GM12878 (cell line): ENCODE data around the gene PUS7. TPM values are rescaled to one million over a fixed set of nuclear protein-coding genes. Genes with fewer than 3 reads are reported as not detected.

Experiments
- ATAC-seq: fragments of 200-7000 bp; cut with Tn5 transposase; 3 replicates; pipeline ENCODE4 v1.9.1; 2020; ENCODE audit warnings: mild to moderate bottlenecking, moderate library complexity
- BruUV-seq: library from RNA; stranded (reverse); fragments of 400-500 nt; replicated peaks from 2 replicates; lab custom pipeline; 2021; lab: Mats Ljungman, UMichigan
- CTCF ChIA-PET: fragments of 300-600 bp; sonication (Branson Sonifier 250); formaldehyde crosslinking; extraction: SDS; loops from one replicate; lab custom pipeline; 2021; ENCODE audit warnings: inconsistent platforms; lab: Yijun Ruan, JAX
- POLR2A ChIA-PET: fragments of 350-600 bp; formaldehyde crosslinking; extraction: SDS; loops from one replicate; lab custom pipeline; 2021; ENCODE audit warnings: inconsistent platforms; lab: Charles Lee
- RAD21 ChIA-PET: fragments of 300-600 bp; sonication (Branson Sonifier 250); formaldehyde crosslinking; loops from one replicate; lab custom pipeline; 2023; ENCODE audit warnings: antibody characterized with exemption; ENCODE audit not compliant: unreplicated experiment; lab: Charles Lee
- SMC1A ChIA-PET: fragments of 300-600 bp; sonication (Branson Sonifier 250); formaldehyde crosslinking; loops from one replicate; lab custom pipeline; 2023; ENCODE audit not compliant: unreplicated experiment, uncharacterized antibody; lab: Charles Lee
- DNase-seq: peaks from one replicate; pipeline ENCODE4 v3.0.0-alpha.2; 2011; ENCODE audit warnings: low read depth, low spot score
- FAIRE-seq: peaks from 3 replicates; lab custom pipeline; 2011; peaks lifted over from hg19 to GRCh38; lab: Jason Lieb, UNC
- H2AFZ ChIP-seq: 2 replicates; pipeline ENCODE4 v1.6.0; 2011; ENCODE audit warnings: low read depth, low read length, control low read depth; ENCODE audit not compliant: control insufficient read depth
- H3K27ac ChIP-seq: 2 replicates; pipeline ENCODE4 v1.5.1; 2011; ENCODE audit warnings: control low read depth; ENCODE audit not compliant: control insufficient read depth, insufficient read depth
- H3K27me3 ChIP-seq, 2 experiments: replicated peaks in 1 of 2; 2 replicates each; pipeline versions ENCODE4 v1.6.0 to v1.6.1; 2011; ENCODE audit warnings: low read length in 1 of 2; ENCODE audit not compliant: control insufficient read depth in 2 of 2, insufficient read depth in 2 of 2
- H3K36me3 ChIP-seq, 2 experiments: 2 replicates each; pipeline ENCODE4 v1.5.1; 2011; ENCODE audit warnings: low read length in 1 of 2; ENCODE audit not compliant: control insufficient read depth in 2 of 2, insufficient read depth in 2 of 2
- H3K4me1 ChIP-seq: 2 replicates; pipeline ENCODE4 v1.6.1; 2011; ENCODE audit warnings: mild to moderate bottlenecking, low read length, moderate library complexity, mixed read lengths; ENCODE audit not compliant: control insufficient read depth, insufficient read depth
- H3K4me2 ChIP-seq: 2 replicates; pipeline ENCODE4 v1.6.0; 2011; ENCODE audit warnings: control low read depth; ENCODE audit not compliant: control insufficient read depth, insufficient read depth
- H3K4me3 ChIP-seq: fragments of 200-600 bp; sonication (generic); 2 replicates; pipeline ENCODE4 v1.5.1; 2016
- H3K79me2 ChIP-seq: 2 replicates; pipeline ENCODE4 v1.6.0; 2011; ENCODE audit warnings: low read length; ENCODE audit not compliant: control insufficient read depth, insufficient read depth
- H3K9ac ChIP-seq: 2 replicates; pipeline ENCODE4 v1.8.0; 2011; ENCODE audit warnings: low read length, control low read depth, mixed read lengths; ENCODE audit not compliant: control insufficient read depth, insufficient read depth
- H3K9me3 ChIP-seq: replicated peaks from 3 replicates; pipeline ENCODE4 v1.5.1; 2011; ENCODE audit warnings: mild to moderate bottlenecking, low read length; ENCODE audit not compliant: control insufficient read depth, insufficient read depth
- H4K20me1 ChIP-seq: 2 replicates; pipeline ENCODE4 v1.6.0; 2011; ENCODE audit not compliant: control insufficient read depth, insufficient read depth
- BRCA1 ChIP-seq: IDR thresholded peaks from 2 replicates; pipeline ENCODE4 v1.6.1; 2011; ENCODE audit warnings: low read depth, low read length, improper control_type of control experiment
- CBX3 ChIP-seq: fragments of 200-600 bp; sonication (generic); IDR thresholded peaks from 2 replicates; pipeline ENCODE4 v1.6.1; 2016; ENCODE audit warnings: low read depth, borderline replicate concordance
- CEBPB ChIP-seq, 2 experiments: fragments of 150-350 bp in 1 of 2; IDR thresholded peaks; 2 replicates each; pipeline ENCODE4 v1.6.1; 2012 to 2014; ENCODE audit warnings: low read depth in 2 of 2, low read length in 2 of 2, borderline replicate concordance in 1 of 2, inconsistent platforms in 1 of 2
- CREB1 ChIP-seq: IDR thresholded peaks from 2 replicates; pipeline ENCODE4 v1.6.1; 2012; ENCODE audit warnings: low read depth, mild to moderate bottlenecking, inconsistent platforms
- IKZF1 ChIP-seq: fragments of 450-650 bp; conservative IDR thresholded peaks from 2 replicates; pipeline ENCODE4 v1.6.1; 2017; ENCODE audit warnings: antibody characterized with exemption, mild to moderate bottlenecking
- IKZF2 ChIP-seq, 2 experiments: fragments of 450-650 bp; IDR thresholded peaks; 2 replicates each; pipeline ENCODE4 v1.6.1; 2017; ENCODE audit warnings: mild to moderate bottlenecking in 2 of 2, moderate library complexity in 2 of 2
- JUND ChIP-seq: IDR thresholded peaks from 2 replicates; pipeline ENCODE4 v1.6.1; 2012; ENCODE audit warnings: low read depth, mild to moderate bottlenecking, low read length, improper control_type of control experiment, moderate library complexity
- KLF5 ChIP-seq: fragments of 450-650 bp; IDR thresholded peaks from 2 replicates; pipeline ENCODE4 v1.6.1; 2014; ENCODE audit warnings: mild to moderate bottlenecking; ENCODE audit not compliant: partially characterized antibody
- LARP7 ChIP-seq: fragments of 450-650 bp; IDR thresholded peaks from 2 replicates; pipeline ENCODE4 v1.6.1; 2017; ENCODE audit warnings: mild to moderate bottlenecking
- MTA2 ChIP-seq: fragments of 450-650 bp; IDR thresholded peaks from 2 replicates; pipeline ENCODE4 v1.6.1; 2016; ENCODE audit warnings: low read depth, mild to moderate bottlenecking, moderate library complexity
- NBN ChIP-seq: fragments of 450-650 bp; IDR thresholded peaks from 2 replicates; pipeline ENCODE4 v1.6.1; 2016
- POLR2AphosphoS2 ChIP-seq: IDR thresholded peaks from 2 replicates; pipeline ENCODE4 v1.6.1; 2011; ENCODE audit warnings: low read depth, mild to moderate bottlenecking, low read length, improper control_type of control experiment, moderate library complexity
- RAD21 ChIP-seq: IDR thresholded peaks from 2 replicates; pipeline ENCODE4 v1.6.1; 2011; ENCODE audit warnings: mild to moderate bottlenecking, low read depth, low read length, moderate library complexity; ENCODE audit not compliant: insufficient read depth
- RB1 ChIP-seq: fragments of 450-650 bp; formaldehyde crosslinking; IDR thresholded peaks from 2 replicates; pipeline ENCODE4 v1.6.1; 2017; ENCODE audit warnings: mild to moderate bottlenecking, borderline replicate concordance
- RCOR1 ChIP-seq: conservative IDR thresholded peaks from 2 replicates; pipeline ENCODE4 v1.6.1; 2012; ENCODE audit warnings: low read depth, low read length, improper control_type of control experiment
- RELA ChIP-seq: fragments of 450-650 bp; IDR thresholded peaks from 2 replicates; pipeline ENCODE4 v1.8.0; 2014; ENCODE audit warnings: borderline replicate concordance; ENCODE audit not compliant: partially characterized antibody
- SMC3 ChIP-seq: IDR thresholded peaks from 2 replicates; pipeline ENCODE4 v1.6.1; 2011; ENCODE audit warnings: low read length, improper control_type of control experiment, borderline replicate concordance
- SREBF1 ChIP-seq: IDR thresholded peaks from 2 replicates; pipeline ENCODE4 v1.6.1; 2012; ENCODE audit warnings: mild to moderate bottlenecking, low read length
- ZNF24 ChIP-seq: fragments of 450-650 bp; IDR thresholded peaks from 2 replicates; pipeline ENCODE4 v1.6.1; 2017; ENCODE audit warnings: antibody characterized with exemption, mild to moderate bottlenecking
- WGBS: methylation state at CpG from one replicate; pipeline ENCODE4 v1.1.6; 2016; ENCODE audit warnings: low lambda C conversion rate; ENCODE audit not compliant: insufficient replicate concordance, insufficient coverage; ENCODE audit errors: missing lambda C conversion rate; 5-methylcytosine and 5-hydroxymethylcytosine counted together
- in situ Hi-C: fragments of 300-500 bp; cut with MboI; formaldehyde crosslinking; loops from 9 replicates; pipeline ENCODE4 v1.14.3; 2018; ENCODE audit warnings: mixed read lengths
- intact Hi-C: fragments of 100-400 bp; cut with micrococcal nuclease; formaldehyde crosslinking; loops from one replicate; pipeline ENCODE4 v1.14.2; 2022; ENCODE audit not compliant: unreplicated experiment
- polyA plus RNA-seq, 11 experiments: library from polyadenylated mRNA; depleted of rRNA in 4 of 11; unstranded in 6 of 11; stranded (reverse) in 5 of 11; fragments of >200 nt; fragmentation: Nextera tagmentation in 4 of 11; fragmentation: Illumina TruSeq in 1 of 11; extraction: Ambion mirVana in 4 of 11; extraction: Trizol in 1 of 11; gene quantifications; 1 replicate in 1 of 11; 2 replicates in 10 of 11; pipeline versions ENCODE4 v1.2.1 to v1.2.3, GENCODE V29; 2011 to 2016; ENCODE audit warnings: inconsistent platforms in 2 of 11, missing spikeins in 2 of 11, low read depth in 1 of 11
- total RNA-seq, 4 experiments: library from RNA; depleted of rRNA in 3 of 4; stranded (reverse); fragments of >200 nt in 3 of 4; fragmentation: Illumina TruSeq in 1 of 4; extraction: Trizol in 1 of 4; gene quantifications; 2 replicates each; pipeline versions ENCODE4 v1.2.1 to v1.2.3, GENCODE V29; 2013 to 2021
- TF ChIP-seq, protein P1 (sequence below): fragments of 450-650 bp; IDR thresholded peaks from 2 replicates; pipeline ENCODE4 v1.6.1; 2016; ENCODE audit warnings: mild to moderate bottlenecking
- TF ChIP-seq, protein P2 (sequence below), 3 experiments: IDR thresholded peaks in 2 of 3; conservative IDR thresholded peaks in 1 of 3; 2 replicates each; pipeline ENCODE4 v1.5.1; 2011; ENCODE audit warnings: low read depth in 3 of 3, low read length in 3 of 3, mild to moderate bottlenecking in 3 of 3, control low read depth in 2 of 3, moderate library complexity in 2 of 3, inconsistent platforms in 1 of 3, mixed read lengths in 1 of 3; ENCODE audit not compliant: control insufficient read depth in 2 of 3, insufficient read depth in 1 of 3; ENCODE audit errors: extremely low read depth in 1 of 3

The PUS7 gene
- total and polyA plus RNA-seq, 10 of the 15 experiments (the other 5 are each of a cell fraction or from before 2014, with no cell fraction given): 5.6 to 28.5 (median 22.4) TPM

DNA sequence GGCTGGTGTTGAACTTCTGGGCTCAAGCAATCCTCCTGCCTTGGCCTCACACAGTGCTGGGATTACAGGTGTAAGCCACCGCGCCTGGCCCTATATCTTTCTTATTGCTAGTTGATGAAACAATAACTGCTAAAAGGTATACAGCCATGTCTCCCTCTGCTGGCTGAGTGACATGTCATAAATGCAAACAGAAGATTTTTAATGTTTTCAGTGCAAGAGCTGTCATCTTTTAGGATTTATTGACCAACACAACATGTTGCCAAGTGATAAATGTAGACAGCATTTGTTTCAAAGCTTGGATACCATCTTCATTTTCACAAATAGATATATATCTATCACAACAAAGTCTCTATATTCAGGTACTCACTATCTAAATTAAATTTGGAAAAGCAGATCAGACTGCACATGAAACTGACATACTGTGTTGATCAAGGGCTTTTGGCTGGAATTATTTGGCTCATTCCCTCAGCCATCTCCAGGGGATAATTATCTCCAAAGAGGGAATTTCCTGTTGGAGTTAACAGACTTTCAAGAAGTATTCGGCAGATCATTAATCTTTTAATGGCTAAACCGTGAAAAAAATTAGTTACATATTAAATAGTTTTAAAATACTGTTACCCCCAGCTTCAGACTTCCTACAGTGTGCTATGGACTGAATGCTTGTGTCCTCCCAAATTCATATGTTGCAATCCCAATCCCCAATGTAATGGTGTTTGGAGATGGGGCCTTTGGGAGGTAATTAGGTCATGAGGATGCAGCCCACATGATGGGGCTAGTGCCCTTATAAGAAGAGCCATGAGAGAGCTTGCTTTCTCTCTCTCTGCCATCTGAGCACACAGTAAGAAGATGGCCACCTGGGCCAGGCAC, 92.1 kb downstream of the PUS7 start:
- 47% methylated on average over 4 of the region's 4 CpGs for WGBS
- in situ Hi-C loops: no loop called here
- POLR2A ChIA-PET: no interaction called here

More for the DNA sequence above, 92.1 kb downstream of the PUS7 start:
- H4K20me1 ChIP-seq: no peaks in the 10 kb centered on the region
- RAD21 ChIA-PET: interaction anchor here (0.6 to 1.7 kb wide), 12 partner anchors 12 to 504 kb away, joined by 3 to 9 read pairs (median 5); no protein-coding TSS in a partner anchor
- CTCF ChIA-PET: interaction anchor here (0.6 to 3.6 kb wide), 33 partner anchors 9 to 546 kb away, joined by 3 to 18 read pairs (median 4); partner anchors contain the start of gene RINT1
- H3K4me2 ChIP-seq: no peak overlapping the region
- no peaks in the 10 kb centered on the region for H3K27me3 ChIP-seq
- DNase-seq (no peak), ATAC-seq (peak; percentile 88), FAIRE-seq (peak; percentile 59)
- H3K9ac ChIP-seq: no peak overlapping the region
- H3K36me3 ChIP-seq: no peaks in the 10 kb centered on the region
- H3K4me1 ChIP-seq: no peaks in the 10 kb centered on the region
- TF ChIP-seq RB1 (no peak), NBN (no peak), RAD21 (peak; percentile 76), CBX3 (no peak), POLR2AphosphoS2 (no peak), BRCA1 (no peak), RELA (no peak), ZNF24 (0 out of 2 replicates have a peak, but pooled peaks have one; percentile 12), IKZF1 (0 out of 2 replicates have a peak, but pooled peaks have one; percentile 20), MTA2 (0 out of 2 replicates have a peak, but pooled peaks have one; percentile 9), RCOR1 (no peak), CEBPB (IDR thresholded peaks at IDR 0.05; ENCODE audit: borderline replicate concordance in 1 of 2, low read depth in 2 of 2, low read length in 2 of 2) (no peak), SMC3 (peak; percentile 66), JUND (no peak), LARP7 (no peak), SREBF1 (no peak), KLF5 (no peak), CREB1 (no peak), IKZF2 (IDR thresholded peaks at IDR 0.05) (0 out of 4 replicates have a peak, but pooled peaks of 1 of the 2 experiments have one; percentile 21)
- TF ChIP-seq, protein P1, sequence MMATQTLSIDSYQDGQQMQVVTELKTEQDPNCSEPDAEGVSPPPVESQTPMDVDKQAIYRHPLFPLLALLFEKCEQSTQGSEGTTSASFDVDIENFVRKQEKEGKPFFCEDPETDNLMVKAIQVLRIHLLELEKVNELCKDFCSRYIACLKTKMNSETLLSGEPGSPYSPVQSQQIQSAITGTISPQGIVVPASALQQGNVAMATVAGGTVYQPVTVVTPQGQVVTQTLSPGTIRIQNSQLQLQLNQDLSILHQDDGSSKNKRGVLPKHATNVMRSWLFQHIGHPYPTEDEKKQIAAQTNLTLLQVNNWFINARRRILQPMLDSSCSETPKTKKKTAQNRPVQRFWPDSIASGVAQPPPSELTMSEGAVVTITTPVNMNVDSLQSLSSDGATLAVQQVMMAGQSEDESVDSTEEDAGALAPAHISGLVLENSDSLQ: peak; percentile 76; the same call in 1 of the 2 replicates
- TF ChIP-seq, protein P2, sequence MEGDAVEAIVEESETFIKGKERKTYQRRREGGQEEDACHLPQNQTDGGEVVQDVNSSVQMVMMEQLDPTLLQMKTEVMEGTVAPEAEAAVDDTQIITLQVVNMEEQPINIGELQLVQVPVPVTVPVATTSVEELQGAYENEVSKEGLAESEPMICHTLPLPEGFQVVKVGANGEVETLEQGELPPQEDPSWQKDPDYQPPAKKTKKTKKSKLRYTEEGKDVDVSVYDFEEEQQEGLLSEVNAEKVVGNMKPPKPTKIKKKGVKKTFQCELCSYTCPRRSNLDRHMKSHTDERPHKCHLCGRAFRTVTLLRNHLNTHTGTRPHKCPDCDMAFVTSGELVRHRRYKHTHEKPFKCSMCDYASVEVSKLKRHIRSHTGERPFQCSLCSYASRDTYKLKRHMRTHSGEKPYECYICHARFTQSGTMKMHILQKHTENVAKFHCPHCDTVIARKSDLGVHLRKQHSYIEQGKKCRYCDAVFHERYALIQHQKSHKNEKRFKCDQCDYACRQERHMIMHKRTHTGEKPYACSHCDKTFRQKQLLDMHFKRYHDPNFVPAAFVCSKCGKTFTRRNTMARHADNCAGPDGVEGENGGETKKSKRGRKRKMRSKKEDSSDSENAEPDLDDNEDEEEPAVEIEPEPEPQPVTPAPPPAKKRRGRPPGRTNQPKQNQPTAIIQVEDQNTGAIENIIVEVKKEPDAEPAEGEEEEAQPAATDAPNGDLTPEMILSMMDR (IDR thresholded peaks at IDR 0.05 in 2 of 3, conservative IDR thresholded peaks at IDR 0.05 in 1 of 3; ENCODE audit: control insufficient read depth in 2 of 3, extremely low read depth in 1 of 3, insufficient read depth in 1 of 3, low read depth in 3 of 3, low read length in 3 of 3): peak; percentile 46 to 66 (median 56)
- H3K27ac ChIP-seq: no peak overlapping the region
- intact Hi-C loops: loop anchor here (2.0 to 10.0 kb wide), 3 partner anchors 277 to 505 kb away; no protein-coding TSS in a partner anchor
- SMC1A ChIA-PET: interaction anchor here (0.5 to 2.8 kb wide), 24 partner anchors 14 to 508 kb away, joined by 3 to 18 read pairs (median 3); no protein-coding TSS in a partner anchor
- no TSS peak for BruUV-seq
- H3K79me2 ChIP-seq: no peaks in the 10 kb centered on the region
- no peak overlapping the region for H2AFZ ChIP-seq
- no peaks in the 10 kb centered on the region for H3K9me3 ChIP-seq
- no peak overlapping the region for H3K4me3 ChIP-seq
